Activated CD4-positive, alpha-beta T cell treated with anti-CD3 and anti-CD28 coated beads, Interleukin-2, Interleukin-4, amounts not matched to agents 100 ng/mL and 50 ng/mL, durations not matched to agents 16 hours and 8 hours (primary cell): ENCODE data around the gene AOPEP.
A peak's percentile ranks its signal among the peaks of the same experiment; 100 is the strongest.

Experiments used
- DNase-seq: peaks from one replicate; pipeline ENCODE4 v3.0.0-alpha.2; 2020; ENCODE audit warnings: low spot score

Gene AOPEP

GRCh38 chr9:94792511-94792910 lies 66.0 kb downstream of the AOPEP start:
- DNase-seq = no peak

GRCh38 chr9:94794476-94795167 lies 68.1 kb downstream of the AOPEP start:
- DNase-seq = no peak

GRCh38 chr9:94796687-94797086 lies 70.2 kb downstream of the AOPEP start:
- DNase-seq = no peak

- no peak for DNase-seq
These were observed 71.7 kb downstream of the AOPEP start for GRCh38 chr9:94798201-94798600.

GRCh38 chr9:94798708-94799107 lies 72.2 kb downstream of the AOPEP start:
- DNase-seq = no peak

- DNase-seq = no peak
These were observed 73.2 kb downstream of the AOPEP start for GRCh38 chr9:94799578-94800264.

- no peak for DNase-seq
These were observed 74.1 kb downstream of the AOPEP start for GRCh38 chr9:94800424-94801117.

- DNase-seq = no peak
These were observed 74.7 kb downstream of the AOPEP start for GRCh38 chr9:94801234-94801633.

- no peak for DNase-seq
These were observed 75.2 kb downstream of the AOPEP start for GRCh38 chr9:94801681-94802080.

GRCh38 chr9:94802251-94802650 lies 75.8 kb downstream of the AOPEP start:
- DNase-seq = no peak

GRCh38 chr9:94802793-94803192 lies 76.3 kb downstream of the AOPEP start:
- peak; percentile 69 for DNase-seq

- no peak for DNase-seq
These were observed 77.8 kb downstream of the AOPEP start for GRCh38 chr9:94804316-94804715.

- no peak for DNase-seq
These were observed 78.6 kb downstream of the AOPEP start for GRCh38 chr9:94805051-94805489.

GRCh38 chr9:94805585-94805984 lies 79.1 kb downstream of the AOPEP start:
- DNase-seq = no peak

GRCh38 chr9:94806307-94806893 lies 79.9 kb downstream of the AOPEP start:
- no peak for DNase-seq

- DNase-seq = no peak
These were observed 81.1 kb downstream of the AOPEP start for GRCh38 chr9:94807556-94807955.

GRCh38 chr9:94808926-94809700 lies 82.6 kb downstream of the AOPEP start:
- DNase-seq = no peak

GRCh38 chr9:94809778-94810177 lies 83.3 kb downstream of the AOPEP start:
- no peak for DNase-seq

- DNase-seq = no peak
These were observed 84.6 kb downstream of the AOPEP start for GRCh38 chr9:94811074-94811473.

GRCh38 chr9:94812343-94812742 lies 85.8 kb downstream of the AOPEP start:
- DNase-seq = peak; percentile 6

- no peak for DNase-seq
These were observed 86.9 kb downstream of the AOPEP start for GRCh38 chr9:94813379-94813778.
